Activated effector memory CD4-positive, alpha-beta T cell treated with Interleukin-2 at 50 U/mL for 16 hours (primary cell): ENCODE data around the gene VPS13C.
A peak's percentile ranks its signal among the peaks of the same experiment; 100 is the strongest.
"Not testable (repeated sequence)": the region's sequence is repeated elsewhere in the genome, so short reads cannot be mapped to it uniquely, and the experiment has no call there.

Experiments
- DNase-seq: peaks from one replicate; pipeline ENCODE4 v3.0.0-alpha.2; 2020

Gene VPS13C

DNA sequence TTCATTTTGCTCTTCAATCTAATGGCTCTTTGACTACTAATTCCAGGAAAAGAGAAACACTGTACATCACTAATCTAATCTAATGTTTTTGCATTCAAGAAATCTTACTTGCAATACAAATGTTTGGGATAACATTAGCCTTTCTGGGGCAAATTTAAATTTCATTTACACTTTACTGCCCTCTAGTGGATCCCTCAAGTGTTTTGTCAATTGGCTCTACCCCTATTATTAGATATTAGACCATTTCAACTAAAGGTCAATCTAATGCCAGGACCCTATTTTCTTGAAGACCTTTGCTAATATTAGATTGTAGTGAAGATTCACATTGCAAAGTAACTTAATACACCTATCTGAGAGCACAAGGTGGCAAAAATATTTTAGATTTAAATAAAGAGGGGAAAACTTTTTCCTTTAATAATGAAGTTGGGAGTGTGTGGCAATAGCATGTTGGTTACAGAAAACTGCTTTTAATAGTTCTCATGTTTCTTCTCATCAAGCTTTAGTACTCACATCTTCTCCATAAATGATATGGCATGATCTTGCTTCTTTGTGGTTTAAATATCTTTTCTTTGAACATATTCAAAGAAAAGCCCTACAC is 11.6 kb upstream of the VPS13C start:
- no peak for DNase-seq

GRCh38 chr15:62069551-62069950 is 9.3 kb upstream of the VPS13C start:
- DNase-seq = no peak

DNA sequence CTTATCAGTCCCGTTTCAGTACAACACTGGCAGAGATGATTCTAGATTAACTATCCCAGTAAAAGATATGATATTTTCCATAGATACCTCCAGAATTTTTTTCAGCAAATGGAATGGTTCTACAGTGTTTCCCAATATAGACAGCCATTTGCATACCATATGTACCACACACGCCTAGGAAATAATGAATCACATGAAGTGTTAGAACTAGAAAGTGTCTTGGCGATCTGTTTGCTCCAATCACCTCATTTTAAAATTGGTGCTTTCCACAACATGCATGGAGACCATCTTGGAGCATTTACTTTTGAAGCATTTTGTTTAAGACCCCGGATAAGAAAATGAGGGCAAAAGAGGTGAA is 8.5 kb upstream of the VPS13C start:
- DNase-seq = no peak

DNA sequence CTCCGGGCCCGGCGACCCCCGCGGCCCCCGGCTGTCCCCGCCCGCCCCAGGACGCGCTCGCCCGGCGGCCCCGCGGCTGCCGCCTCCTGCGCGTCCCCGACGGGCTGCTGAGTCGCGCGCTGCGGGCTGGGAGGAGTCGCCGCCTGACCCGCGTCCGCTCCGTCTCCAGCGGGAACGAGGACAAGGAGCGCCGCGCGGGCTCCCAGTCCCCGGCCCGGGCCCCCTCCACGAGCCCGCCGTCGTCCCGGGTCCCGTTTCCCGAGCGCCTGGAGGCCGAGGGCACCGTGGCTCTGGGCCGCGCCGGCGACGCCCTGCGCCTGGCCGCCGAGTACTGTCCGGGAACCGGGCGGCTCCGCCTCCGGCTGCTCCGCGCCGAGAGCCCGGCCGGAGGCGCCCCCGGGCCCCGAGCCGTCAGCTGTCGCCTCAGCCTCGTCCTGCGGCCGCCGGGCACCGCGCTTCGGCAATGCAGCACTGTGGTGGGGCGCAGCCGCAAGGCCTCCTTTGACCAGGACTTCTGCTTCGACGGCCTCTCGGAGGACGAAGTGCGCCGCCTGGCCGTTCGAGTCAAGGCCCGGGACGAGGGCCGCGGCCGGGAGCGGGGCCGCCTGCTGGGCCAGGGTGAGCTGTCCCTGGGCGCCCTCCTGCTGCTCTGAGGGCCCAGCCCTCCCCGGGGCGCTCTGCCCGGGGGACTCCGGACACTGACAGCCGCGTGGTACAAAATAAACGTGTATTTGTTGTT is 8.0 kb upstream of the VPS13C start:
- peak; percentile 6 for DNase-seq

DNA sequence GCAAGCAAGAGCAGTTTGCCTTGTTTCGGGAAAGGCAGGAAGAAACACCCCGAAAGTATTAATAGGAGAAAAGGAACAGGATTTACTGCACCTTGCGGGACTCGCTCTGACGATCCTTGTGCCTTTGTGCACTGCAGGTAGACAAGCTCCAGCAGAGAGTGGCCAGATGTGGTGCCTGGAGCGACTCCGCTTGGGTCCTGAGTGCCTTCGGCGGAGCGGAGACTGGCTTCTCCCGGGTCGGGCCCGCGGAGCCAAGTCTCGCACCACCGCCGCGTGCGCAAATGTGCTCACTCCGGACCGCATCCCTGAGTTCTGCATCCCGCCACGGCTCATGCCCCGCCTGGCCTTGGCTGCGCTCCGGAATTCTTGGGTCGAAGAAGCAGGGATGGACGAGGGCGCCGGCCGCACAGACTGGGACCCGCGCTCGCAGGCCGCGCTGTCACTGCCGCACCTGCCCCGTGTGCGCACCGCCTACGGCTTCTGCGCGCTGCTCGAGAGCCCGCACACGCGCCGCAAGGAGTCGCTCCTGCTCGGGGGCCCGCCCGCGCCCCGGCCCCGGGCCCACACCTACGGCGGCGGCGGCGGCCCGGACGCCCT is 7.3 kb upstream of the VPS13C start:
- DNase-seq = peak; percentile 9

DNA sequence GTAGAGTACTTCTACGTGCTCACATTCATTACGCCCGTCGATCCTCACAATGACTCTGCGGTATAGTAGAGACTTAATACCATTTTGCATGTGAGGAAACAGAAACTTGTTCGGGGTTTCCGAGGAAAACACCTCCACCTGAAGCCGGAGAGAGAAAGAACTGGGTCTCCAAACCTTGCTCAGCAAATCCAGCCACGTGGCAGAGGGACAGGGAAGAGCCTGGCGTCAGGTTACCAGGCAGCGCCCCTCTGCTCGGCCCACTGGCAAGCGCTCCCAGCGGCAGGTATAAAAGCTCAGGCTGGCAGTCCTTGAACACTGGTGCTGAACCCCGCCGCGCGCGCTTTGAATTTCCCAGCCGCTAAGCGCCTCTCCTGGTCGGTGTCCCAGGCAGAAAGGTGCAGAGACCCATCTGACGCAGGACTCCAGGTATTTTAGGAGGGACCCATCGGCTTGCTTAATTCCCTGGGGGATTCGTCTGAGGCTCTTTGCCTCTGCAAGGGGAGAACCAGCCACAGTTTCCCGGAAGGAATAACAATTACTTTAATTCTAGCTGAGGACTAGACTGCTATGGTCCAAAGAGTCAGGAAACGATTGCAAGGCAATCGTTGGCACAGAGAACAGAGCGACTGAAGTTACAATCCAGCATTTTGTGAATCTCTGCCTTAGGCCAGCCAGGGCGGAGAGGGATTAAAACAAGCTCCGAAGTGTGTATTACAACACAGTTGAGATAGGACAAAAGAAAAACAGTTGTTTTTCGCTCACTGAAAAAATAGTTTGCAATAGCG is 6.6 kb upstream of the VPS13C start, which contains the start of gene C2CD4A:
TSS of gene C2CD4A (plus strand) at position 315 of the 785 bp plus-strand sequence. CDS start 637 bp downstream, outside the sequence.
- DNase-seq = peak; percentile 48

- no peak for DNase-seq
Observed at GRCh38 chr15:62063825-62064635, 3.8 kb upstream of the VPS13C start.

DNA sequence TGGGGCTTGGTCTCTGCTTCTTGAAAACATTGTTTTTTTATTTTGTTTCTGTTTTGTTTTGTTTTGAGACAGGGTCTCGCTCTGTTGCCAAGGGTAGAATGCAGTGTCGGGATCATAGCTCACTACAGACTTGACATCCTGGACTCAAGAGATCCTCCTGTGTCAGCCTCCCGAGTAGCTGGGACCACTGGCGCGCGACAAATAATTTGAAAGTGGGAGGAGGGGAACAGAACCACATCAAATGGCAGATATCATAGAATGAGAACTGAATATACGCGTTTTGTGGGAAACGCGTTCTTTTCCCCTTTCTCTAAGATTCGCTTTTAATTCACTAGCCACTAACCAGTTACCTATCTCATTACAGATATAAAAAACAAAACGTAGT is 641 bp upstream of the VPS13C start:
- no peak for DNase-seq

GRCh38 chr15:62059816-62060112 is 483 bp downstream of the VPS13C start:
- peak; percentile 44 for DNase-seq

DNA sequence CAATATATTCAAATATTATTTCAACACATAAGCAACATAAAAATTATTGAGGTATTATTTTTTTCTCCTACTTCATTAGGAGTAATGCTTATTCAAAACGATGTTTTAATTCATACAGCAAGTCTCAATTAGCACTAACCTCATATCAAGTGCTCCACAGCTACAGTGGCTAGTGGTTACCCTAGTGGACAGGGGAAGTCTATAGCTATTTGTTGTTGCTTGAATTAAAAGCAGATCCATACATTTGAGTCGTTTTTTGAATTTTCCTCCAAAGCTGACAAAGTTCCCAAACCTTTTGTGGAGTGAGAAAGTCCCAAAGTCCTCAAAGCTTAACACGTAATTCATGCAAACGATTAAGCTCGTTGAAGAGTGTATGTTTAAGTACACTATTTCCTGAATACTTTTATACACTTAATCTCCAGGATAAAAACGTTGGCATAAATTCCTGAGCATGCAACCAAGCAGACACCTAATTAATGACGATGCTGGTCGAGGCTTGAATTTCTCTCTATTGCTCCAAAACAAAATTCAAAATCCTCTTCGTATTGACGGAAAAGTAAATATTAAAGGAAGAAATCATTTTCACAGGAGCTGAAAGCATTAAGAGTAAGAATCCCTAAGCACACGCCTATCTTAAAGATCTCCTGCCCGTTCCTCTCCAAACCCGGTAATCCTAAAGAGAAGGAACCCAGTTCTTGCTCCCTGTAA is 985 bp downstream of the VPS13C start:
- no peak for DNase-seq

DNA sequence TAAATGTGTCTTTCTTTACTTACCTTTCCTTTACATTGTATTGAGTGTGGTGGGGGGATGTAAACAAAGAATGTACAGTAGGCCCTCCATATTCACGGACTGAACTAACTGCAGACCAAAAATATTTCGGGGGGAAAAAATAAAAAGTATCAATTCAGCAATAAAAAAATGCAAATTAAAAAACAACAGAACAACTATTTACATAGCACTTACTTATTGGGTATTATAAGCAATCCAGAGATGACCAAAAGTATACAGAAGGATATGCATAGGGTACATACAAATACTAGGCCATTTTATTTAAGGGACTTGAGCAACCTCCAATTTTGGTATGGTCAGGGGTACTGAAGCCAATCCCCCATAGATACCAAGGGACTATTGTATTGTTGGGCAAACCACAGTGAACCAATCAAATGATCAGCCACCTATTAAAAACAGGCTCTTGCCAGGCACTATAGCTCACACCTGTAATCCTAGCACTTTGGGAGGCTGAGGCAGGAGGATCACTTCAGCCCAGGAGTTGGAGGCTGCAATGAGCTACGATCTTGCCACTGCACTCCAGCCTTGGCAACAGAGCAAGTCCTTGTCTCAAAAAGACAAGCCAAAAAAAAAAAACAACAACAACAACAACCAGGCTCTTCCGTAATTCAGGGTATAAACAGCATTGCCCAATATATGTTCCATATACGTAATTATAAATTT is 1.8 kb downstream of the VPS13C start:
- no peak for DNase-seq

GRCh38 chr15:62057341-62057980 is 2.8 kb downstream of the VPS13C start:
- no peak for DNase-seq

DNA sequence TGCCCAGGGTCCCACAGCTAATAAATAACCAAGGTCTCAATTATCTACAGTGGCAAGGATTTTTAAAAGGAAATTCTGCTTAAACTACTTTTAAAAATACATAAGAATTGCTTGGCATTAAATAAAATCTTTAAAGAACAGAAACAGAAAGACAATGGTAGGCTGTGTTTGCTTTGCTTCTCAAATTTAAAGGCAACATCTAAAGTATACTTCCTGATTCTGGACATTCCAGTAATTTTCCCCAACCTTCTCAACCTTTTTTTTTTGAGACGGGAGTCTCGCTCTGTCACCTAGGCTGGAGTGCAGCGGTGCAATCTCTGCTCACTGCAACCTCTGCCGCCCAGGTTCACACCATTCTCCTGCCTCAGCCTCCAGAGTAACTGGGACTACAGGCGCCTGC is 5.3 kb downstream of the VPS13C start:
- DNase-seq = no peak

GRCh38 chr15:62053439-62054085 is 6.7 kb downstream of the VPS13C start:
- DNase-seq = no peak

GRCh38 chr15:62052713-62053112 is 7.5 kb downstream of the VPS13C start:
- no peak for DNase-seq

DNA sequence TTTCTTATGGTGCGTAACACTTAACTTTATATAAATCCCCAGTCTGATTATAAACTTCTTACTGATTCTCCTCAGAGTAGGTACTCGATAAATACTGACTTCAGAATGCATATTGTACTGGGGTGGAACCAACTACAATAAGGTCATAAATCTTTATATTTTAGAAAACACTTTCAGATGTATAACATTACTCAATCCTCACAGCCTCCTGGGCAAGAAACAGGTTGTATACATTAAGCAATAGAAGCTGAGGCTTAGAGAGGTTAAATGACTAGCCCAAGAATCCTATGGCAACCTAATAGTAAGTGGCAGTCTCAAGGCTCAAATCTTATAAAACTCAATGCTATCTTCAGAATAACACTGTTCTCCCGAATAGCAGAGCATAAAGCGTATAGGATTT is 9.1 kb downstream of the VPS13C start:
- DNase-seq = no peak

GRCh38 chr15:62050115-62050514 is 10.1 kb downstream of the VPS13C start:
- no peak for DNase-seq

GRCh38 chr15:62048254-62048653 is 12.0 kb downstream of the VPS13C start:
- DNase-seq = not testable (repeated sequence)

GRCh38 chr15:62047282-62047827 is 12.9 kb downstream of the VPS13C start:
- no peak for DNase-seq

- no peak for DNase-seq
Observed at GRCh38 chr15:62046078-62046743, 14.0 kb downstream of the VPS13C start.
